Central memory CD8-positive, alpha-beta T cell (primary cell): ENCODE measurements around the gene LOC101059915.
"Not testable (repeated sequence)": the region's sequence is repeated elsewhere in the genome, so short reads cannot be mapped to it uniquely, and the experiment has no call there.

ENCODE experiments used
- ATAC-seq: fragments of 150-1000 bp; cut with Tn5 transposase; replicated peaks from 2 replicates; pipeline ENCODE4 v1.10.0; 2022; ENCODE audit warnings: mild to moderate bottlenecking, moderate FRiP score, moderate number of reproducible peaks; ENCODE audit not compliant: poor library complexity, severe bottlenecking; ENCODE audit errors: extremely low read depth
- DNase-seq, 2 donors: peaks; one replicate each; pipeline ENCODE4 v3.0.0; 2021; ENCODE audit warnings: low spot score in 2 of 2
- H3K27ac Mint-ChIP-seq: one replicate; pipeline ENCODE4 v1.8.0; 2022; ENCODE audit warnings: low read depth, mild to moderate bottlenecking, moderate library complexity, mixed read lengths
- H3K27me3 Mint-ChIP-seq: one replicate; pipeline ENCODE4 v1.8.0; 2022; ENCODE audit warnings: mixed read lengths
- H3K36me3 Mint-ChIP-seq: one replicate; pipeline ENCODE4 v1.8.0; 2022; ENCODE audit warnings: mild to moderate bottlenecking, moderate library complexity, mixed read lengths; ENCODE audit not compliant: insufficient read depth
- H3K4me1 Mint-ChIP-seq: one replicate; pipeline ENCODE4 v1.8.0; 2022; ENCODE audit warnings: mixed read lengths
- H3K4me3 Mint-ChIP-seq: one replicate; pipeline ENCODE4 v1.8.0; 2022; ENCODE audit warnings: mild to moderate bottlenecking, moderate library complexity, mixed read lengths
- H3K9me3 Mint-ChIP-seq: one replicate; pipeline ENCODE4 v1.8.0; 2022; ENCODE audit warnings: mixed read lengths

LOC101059915 gene

GRCh38 chrX:71653344-71653743 lies 14.0 kb upstream of the LOC101059915 start:
- ATAC-seq (no peak), DNase-seq (no peak)
- no peaks in the 10 kb centered on the region for H3K36me3 Mint-ChIP-seq
- no peaks in the 10 kb centered on the region for H3K9me3 Mint-ChIP-seq
- no peak overlapping the region for H3K27ac Mint-ChIP-seq
- H3K4me1 Mint-ChIP-seq = no peaks in the 10 kb centered on the region
- no peak overlapping the region for H3K4me3 Mint-ChIP-seq
- no peaks in the 10 kb centered on the region for H3K27me3 Mint-ChIP-seq

GRCh38 chrX:71657267-71657666 lies 10.1 kb upstream of the LOC101059915 start:
- Mint-ChIP-seq H3K4me3 (no peak overlapping the region), H3K4me1 (peaks cover 2% of the 10 kb centered on the region), H3K36me3 (no peaks in the 10 kb centered on the region), H3K9me3 (no peaks in the 10 kb centered on the region), H3K27ac (no peak overlapping the region), H3K27me3 (no peaks in the 10 kb centered on the region)
- DNase-seq = no peak
- ATAC-seq = no peak

GRCh38 chrX:71659342-71659741 lies 8.0 kb upstream of the LOC101059915 start:
- no peak for ATAC-seq
- no peak overlapping the region for H3K4me3 Mint-ChIP-seq
- H3K9me3 Mint-ChIP-seq = no peaks in the 10 kb centered on the region
- H3K36me3 Mint-ChIP-seq = no peaks in the 10 kb centered on the region
- no peak overlapping the region for H3K27ac Mint-ChIP-seq
- no peaks in the 10 kb centered on the region for H3K27me3 Mint-ChIP-seq
- H3K4me1 Mint-ChIP-seq = peaks cover 10% of the 10 kb centered on the region
- DNase-seq = no peak

GRCh38 chrX:71659959-71660358 lies 7.4 kb upstream of the LOC101059915 start:
- H3K36me3 Mint-ChIP-seq = no peaks in the 10 kb centered on the region
- DNase-seq = no peak
- no peaks in the 10 kb centered on the region for H3K9me3 Mint-ChIP-seq
- H3K27ac Mint-ChIP-seq = no peak overlapping the region
- H3K27me3 Mint-ChIP-seq = no peaks in the 10 kb centered on the region
- peaks cover 10% of the 10 kb centered on the region for H3K4me1 Mint-ChIP-seq
- H3K4me3 Mint-ChIP-seq = no peak overlapping the region
- ATAC-seq = no peak

GRCh38 chrX:71660562-71661416 lies 6.6 kb upstream of the LOC101059915 start:
- ATAC-seq (no peak), DNase-seq (no peak)
- Mint-ChIP-seq H3K27me3 (no peaks in the 10 kb centered on the region), H3K36me3 (no peaks in the 10 kb centered on the region), H3K9me3 (no peaks in the 10 kb centered on the region), H3K4me3 (no peak overlapping the region), H3K27ac (no peak overlapping the region), H3K4me1 (peaks cover 10% of the 10 kb centered on the region)

GRCh38 chrX:71661919-71662318 lies 5.4 kb upstream of the LOC101059915 start:
- Mint-ChIP-seq H3K27ac (peak overlapping the region; percentile 88), H3K9me3 (no peaks in the 10 kb centered on the region), H3K27me3 (no peaks in the 10 kb centered on the region), H3K36me3 (no peaks in the 10 kb centered on the region), H3K4me3 (no peak overlapping the region), H3K4me1 (peaks cover 10% of the 10 kb centered on the region)
- ATAC-seq (no peak), DNase-seq (no peak)

- not testable (repeated sequence) for H3K9me3 Mint-ChIP-seq, H3K36me3 Mint-ChIP-seq, H3K27me3 Mint-ChIP-seq, DNase-seq
- ATAC-seq = peak; percentile 43
- H3K4me1 Mint-ChIP-seq = peaks cover 10% of the 10 kb centered on the region
- peak overlapping the region; percentile 88 for H3K27ac Mint-ChIP-seq
- peak overlapping the region; percentile 73 for H3K4me3 Mint-ChIP-seq
Measured at GRCh38 chrX:71662654-71663053, 4.7 kb upstream of the LOC101059915 start.

- Mint-ChIP-seq H3K4me1 (peaks cover 10% of the 10 kb centered on the region), H3K4me3 (peak overlapping the region; percentile 73), H3K27ac (peak overlapping the region; percentile 88)
- DNase-seq = peak in 1 of 2 donors; percentile 20
- H3K27me3 Mint-ChIP-seq, H3K36me3 Mint-ChIP-seq, H3K9me3 Mint-ChIP-seq: not testable (repeated sequence)
- ATAC-seq = peak; percentile 63
Measured at GRCh38 chrX:71663238-71663637, 4.1 kb upstream of the LOC101059915 start.

- H3K9me3 Mint-ChIP-seq, DNase-seq, H3K36me3 Mint-ChIP-seq, H3K4me3 Mint-ChIP-seq, H3K27ac Mint-ChIP-seq, H3K27me3 Mint-ChIP-seq, ATAC-seq: not testable (repeated sequence)
- peaks cover 10% of the 10 kb centered on the region for H3K4me1 Mint-ChIP-seq
Measured at GRCh38 chrX:71664202-71664601, 3.1 kb upstream of the LOC101059915 start.

- Mint-ChIP-seq H3K27me3 (no peaks in the 10 kb centered on the region), H3K4me1 (peaks cover 10% of the 10 kb centered on the region), H3K36me3 (peaks cover 1% of the 10 kb centered on the region), H3K9me3 (no peaks in the 10 kb centered on the region), H3K27ac (no peak overlapping the region), H3K4me3 (no peak overlapping the region)
- DNase-seq (no peak), ATAC-seq (no peak)
Measured at GRCh38 chrX:71664889-71665491, 2.4 kb upstream of the LOC101059915 start.

- Mint-ChIP-seq H3K27me3 (no peaks in the 10 kb centered on the region), H3K4me3 (no peak overlapping the region), H3K4me1 (peaks cover 10% of the 10 kb centered on the region), H3K27ac (no peak overlapping the region), H3K36me3 (peaks cover 1% of the 10 kb centered on the region), H3K9me3 (no peaks in the 10 kb centered on the region)
- ATAC-seq (no peak), DNase-seq (no peak)
Measured at GRCh38 chrX:71665747-71666146, 1.6 kb upstream of the LOC101059915 start.

- Mint-ChIP-seq H3K9me3 (no peaks in the 10 kb centered on the region), H3K4me3 (no peak overlapping the region), H3K27ac (no peak overlapping the region), H3K27me3 (no peaks in the 10 kb centered on the region), H3K4me1 (peaks cover 14% of the 10 kb centered on the region), H3K36me3 (peaks cover 1% of the 10 kb centered on the region)
- ATAC-seq (no peak), DNase-seq (no peak)
Measured at GRCh38 chrX:71666240-71667223, 814 bp upstream of the LOC101059915 start.
